ENCODE data around the gene VASP.

- TF ChIP-seq, protein P1, sequence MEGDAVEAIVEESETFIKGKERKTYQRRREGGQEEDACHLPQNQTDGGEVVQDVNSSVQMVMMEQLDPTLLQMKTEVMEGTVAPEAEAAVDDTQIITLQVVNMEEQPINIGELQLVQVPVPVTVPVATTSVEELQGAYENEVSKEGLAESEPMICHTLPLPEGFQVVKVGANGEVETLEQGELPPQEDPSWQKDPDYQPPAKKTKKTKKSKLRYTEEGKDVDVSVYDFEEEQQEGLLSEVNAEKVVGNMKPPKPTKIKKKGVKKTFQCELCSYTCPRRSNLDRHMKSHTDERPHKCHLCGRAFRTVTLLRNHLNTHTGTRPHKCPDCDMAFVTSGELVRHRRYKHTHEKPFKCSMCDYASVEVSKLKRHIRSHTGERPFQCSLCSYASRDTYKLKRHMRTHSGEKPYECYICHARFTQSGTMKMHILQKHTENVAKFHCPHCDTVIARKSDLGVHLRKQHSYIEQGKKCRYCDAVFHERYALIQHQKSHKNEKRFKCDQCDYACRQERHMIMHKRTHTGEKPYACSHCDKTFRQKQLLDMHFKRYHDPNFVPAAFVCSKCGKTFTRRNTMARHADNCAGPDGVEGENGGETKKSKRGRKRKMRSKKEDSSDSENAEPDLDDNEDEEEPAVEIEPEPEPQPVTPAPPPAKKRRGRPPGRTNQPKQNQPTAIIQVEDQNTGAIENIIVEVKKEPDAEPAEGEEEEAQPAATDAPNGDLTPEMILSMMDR (conservative IDR thresholded peaks at IDR 0.05), result no peak
- no peak for TF ChIP-seq ZFX (IDR thresholded peaks at IDR 0.05)
These were observed 7.9 kb downstream of the VASP start for GRCh38 chr19:45515081-45515624.

Measured in C4-2B (cell line).